GM19397 (cell line): Measurements from ENCODE around the gene ANTXR1.

Source experiments
- ATAC-seq: cut with Tn5 transposase; IDR thresholded peaks from one replicate; pipeline ENCODE4 v1.9.1; 2021; ENCODE audit warnings: mild to moderate bottlenecking, moderate library complexity; ENCODE audit not compliant: unreplicated experiment

ANTXR1 gene

DNA sequence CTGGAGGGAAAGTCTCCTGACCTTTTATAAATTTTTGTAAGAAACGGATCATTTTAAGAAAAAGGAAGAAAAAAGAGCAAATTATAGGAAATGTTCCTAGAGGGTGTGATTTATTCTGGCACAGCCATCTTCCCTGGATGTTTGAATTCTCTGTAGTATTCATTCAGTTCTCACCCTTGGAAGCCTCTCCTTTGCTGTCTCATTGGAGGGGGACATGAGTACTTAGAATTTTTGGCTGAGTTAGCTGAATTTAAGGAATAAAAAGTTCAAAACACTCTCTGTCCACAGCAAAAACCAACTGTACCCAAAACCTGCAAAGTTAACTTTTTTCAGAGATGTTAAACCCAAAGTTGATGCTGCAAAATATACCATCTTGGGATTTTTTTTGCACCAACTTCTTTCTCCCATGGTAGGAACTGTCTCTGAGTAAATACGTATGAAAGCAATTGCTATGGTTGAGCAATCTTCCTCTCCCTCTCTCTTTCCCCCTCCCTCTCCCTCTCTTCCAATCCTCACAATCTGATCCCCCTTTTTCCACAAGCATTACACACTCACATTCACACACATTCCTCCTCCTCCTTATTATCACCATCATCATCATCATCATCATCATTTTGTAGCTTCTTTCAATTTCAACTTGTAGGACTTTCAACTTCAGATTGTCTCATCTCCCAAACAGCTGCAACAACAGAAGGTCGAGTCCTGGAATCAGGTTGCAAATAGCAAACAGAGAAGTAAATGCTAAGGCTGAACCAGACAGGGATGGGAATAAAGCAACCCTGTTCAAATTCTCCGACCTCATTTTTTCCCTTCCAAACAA is 190.4 kb downstream of the ANTXR1 start:
- no peak for ATAC-seq

DNA sequence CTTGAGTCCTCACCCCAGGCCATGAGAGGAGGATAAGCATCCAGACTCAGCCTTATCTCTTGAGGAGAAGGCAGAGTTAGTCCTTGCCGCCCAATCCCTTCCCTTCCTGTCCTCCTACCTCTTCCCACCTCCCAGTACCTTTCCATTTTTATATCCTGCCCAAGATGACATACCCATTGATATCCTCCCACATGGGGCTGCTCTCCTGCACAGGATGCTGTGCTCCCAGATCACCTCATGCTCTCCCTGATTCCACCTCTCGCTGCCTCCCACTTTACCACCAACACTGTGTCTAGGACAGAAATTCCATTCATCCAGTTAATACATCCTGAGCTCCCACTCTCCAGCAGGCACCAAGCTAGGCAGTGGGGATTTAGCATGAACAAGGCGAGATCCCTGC is 191.7 kb downstream of the ANTXR1 start:
- no peak for ATAC-seq

DNA sequence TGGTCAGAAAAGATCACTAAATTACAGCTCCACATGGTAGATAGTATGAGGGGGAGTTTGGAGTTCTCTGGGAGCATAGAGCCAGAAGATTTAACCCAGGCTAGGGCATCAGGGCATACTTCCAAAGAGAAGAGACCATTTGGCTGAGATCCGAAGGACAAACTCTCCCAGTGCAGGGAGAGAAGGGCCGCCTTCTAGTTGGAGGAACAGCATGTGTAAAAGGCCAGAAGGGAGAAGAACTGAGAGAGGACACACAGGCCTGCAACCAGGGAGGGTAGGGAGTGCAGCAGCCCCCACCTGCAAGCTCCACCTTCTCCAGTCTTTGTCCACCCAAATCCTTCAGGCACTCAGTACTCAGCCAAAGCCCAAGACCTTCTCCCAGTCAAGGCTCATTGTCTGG is 192.1 kb downstream of the ANTXR1 start:
- ATAC-seq: no peak

DNA sequence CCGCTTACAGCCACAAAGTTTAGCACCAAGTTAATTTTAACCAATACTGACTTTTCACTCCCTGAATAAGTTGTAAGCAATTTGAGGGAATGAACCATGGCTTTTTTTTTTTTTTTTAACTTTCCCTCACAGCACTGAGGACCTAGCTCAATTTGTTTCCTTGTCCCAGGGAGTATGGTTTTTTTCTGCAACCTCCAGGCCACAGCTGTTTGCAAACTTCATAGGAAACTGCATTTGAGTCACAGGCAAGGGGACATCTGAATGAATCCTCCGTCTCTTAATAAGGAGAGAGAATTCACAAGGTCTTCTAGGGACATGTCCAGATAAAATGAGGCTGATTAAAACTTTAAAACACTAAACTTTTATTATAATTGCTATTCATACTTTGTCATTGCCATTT is 192.5 kb downstream of the ANTXR1 start:
- no peak for ATAC-seq

DNA sequence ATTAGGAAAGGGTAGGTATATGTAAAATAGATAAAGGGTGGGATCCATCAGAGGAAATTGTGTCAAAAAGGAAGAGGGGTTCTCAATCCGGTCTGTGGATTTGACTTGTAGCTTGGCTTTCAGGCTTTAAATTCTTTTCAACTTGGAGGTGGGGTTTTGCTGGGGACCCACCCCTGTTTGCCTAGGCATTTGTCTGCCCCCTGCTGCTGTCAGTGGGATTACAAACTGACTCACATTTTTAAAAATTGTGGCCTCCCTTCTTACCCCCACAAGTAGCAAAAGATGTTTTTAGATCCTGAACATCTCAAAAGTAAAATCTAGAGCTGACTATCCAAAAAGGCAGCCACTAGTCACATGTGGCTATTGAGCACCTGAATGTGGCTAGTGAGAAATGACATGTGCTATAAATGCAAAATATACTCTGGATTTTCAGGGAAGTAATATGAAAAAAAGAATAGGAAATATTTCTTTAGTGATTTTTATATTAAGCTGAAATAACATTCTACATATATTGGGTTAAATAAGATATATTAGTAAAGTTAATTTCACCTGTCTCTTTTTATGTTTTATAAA is 195.1 kb downstream of the ANTXR1 start:
- ATAC-seq: no peak

DNA sequence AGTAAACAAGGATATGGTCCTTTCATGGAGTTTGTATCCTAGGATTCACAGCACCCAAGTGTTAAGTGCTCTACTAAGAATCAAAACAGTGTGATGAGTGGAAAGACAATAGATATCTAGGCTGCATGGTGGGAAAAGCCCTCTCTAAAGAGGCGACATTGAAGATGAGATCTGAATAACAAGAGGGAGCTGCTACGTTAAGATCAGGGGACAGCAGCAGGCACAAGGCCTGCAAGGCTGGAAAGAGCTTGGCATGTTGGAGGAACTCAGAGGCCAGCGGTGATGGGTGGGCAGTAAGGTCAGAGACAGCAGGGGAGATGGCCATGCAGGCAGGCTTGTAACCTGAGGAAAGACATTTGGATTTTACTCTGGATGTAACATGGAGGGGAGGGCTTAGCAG is 196.5 kb downstream of the ANTXR1 start:
- no peak for ATAC-seq

DNA sequence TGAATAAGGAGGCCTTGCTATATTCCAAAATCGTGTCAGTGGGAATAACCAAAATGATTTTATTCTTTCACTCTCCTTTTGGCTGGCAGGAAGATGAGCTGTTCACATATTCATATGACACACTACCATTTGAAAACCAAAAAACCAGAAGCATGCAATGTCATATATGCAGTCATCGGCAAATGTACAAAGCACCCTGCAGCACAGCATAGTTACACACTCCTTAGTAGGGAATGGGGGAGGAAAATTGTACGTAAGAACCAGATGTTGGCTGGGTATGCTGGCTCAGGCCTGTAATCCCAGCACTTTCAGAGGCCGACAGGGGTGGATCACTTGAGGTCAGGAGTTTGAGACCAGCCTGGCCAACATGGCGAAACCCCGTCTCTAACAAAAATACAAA is 197.4 kb downstream of the ANTXR1 start:
- no peak for ATAC-seq

DNA sequence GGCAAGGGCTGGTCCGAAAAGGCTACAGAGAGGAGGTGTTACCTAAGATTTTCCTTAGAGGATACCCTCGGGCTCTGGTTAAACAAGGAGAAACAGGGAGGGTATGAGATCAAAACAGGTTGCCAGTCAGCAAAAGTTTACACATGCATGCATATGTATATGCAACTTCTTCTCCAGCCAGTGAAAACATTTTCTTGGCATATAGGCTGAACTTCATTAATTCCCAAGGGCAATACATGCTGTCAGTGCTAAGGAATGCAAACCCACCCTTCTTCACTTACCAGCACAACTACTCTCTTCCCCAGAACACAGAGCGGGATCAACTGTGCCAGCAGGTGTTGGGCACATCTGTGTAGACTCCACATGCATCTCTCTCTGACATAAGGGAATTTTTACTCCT is 198.1 kb downstream of the ANTXR1 start:
- ATAC-seq: no peak

DNA sequence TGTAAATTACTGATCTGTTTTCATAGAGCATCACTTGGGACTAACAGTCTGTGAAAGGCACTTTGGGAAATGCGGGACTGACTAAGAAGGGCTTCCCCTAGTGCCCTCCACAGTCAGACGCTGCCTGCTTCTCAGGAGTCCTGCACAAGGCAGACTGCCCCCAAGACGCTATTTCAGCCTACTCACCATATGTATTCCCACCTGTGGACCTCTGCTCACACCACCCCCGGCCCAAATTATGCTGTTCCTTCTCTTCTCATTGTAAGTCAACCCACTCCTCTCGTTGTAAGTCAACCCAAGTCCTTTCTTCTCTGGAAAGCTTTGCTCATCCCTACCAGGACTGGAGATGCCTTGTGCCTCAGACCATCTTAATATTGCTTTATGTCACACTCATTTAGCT is 198.7 kb downstream of the ANTXR1 start:
- no peak for ATAC-seq

DNA sequence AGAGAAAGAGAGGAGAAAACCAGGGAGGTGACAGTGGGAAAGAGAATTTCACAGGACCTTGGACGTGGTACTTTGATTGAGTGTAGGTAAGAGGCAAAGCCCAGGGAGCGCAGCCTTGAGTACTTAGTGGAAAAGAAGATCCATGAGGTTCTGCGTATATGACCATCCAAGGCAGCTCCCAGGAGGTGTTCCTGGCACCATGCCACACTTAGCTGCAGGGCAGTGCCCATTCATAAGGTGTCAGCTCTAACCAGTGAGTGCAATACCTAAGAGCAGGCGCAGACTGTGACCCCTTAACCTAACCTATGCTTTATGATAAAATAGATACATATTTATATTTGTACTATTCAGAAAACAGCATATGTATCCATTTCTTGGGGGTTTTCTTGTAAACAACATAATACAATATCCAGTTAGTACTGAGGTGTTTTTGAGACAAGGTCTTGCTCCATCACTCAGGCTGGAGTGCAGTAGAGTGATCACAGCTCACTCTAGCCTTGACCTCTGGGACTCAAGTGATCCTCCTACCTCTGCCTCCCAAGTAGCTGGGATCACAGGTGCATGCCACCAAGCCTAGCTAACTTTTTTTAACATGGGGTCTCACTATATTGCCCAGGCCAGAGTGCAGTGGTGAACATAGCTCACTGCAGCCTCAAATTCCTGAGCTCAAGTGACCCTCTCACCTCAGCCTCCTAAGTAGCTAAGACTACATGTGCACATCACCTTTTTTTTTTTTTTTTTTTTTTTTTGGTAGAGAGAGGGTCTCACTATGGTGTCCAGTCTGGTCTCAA is 199.5 kb downstream of the ANTXR1 start:
- ATAC-seq: no peak

DNA sequence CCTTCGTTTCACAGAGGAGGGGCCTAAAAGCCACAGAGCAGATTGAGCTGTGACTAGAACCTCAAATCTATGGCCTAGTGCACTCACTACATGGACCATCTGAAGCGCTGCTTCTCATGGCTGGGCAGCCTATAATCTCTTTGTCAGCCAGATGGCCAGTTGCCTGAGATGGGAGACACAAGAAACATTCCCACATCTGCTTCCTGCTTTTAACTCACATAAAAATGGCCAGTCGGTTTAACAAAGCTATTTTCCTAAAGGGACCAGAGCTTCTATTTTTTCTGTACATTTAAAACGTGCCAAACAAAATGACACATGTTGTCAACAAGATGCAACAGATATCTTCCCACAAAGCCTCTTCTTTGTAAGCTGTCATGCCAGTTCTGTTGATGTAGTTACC is 200.2 kb downstream of the ANTXR1 start:
- ATAC-seq: no peak

DNA sequence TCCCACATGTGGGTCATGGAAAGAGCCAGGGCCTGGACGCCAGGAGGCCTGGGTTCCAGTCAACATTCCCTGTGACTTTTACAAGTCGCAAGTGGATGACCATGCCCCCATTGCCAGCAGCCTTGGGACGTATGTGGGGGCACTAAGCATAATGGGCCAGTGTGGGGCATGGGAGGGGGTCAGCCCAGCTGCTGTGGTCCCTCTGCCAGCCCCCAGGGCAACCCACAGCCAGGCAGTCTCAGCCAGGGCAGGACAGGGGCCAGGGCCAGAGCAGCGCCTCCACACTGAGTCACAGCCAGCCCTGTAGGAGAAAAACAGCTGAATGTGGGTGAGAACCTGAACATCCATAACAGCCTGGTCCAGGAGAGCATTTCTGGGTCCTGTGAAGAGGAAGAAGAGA is 200.8 kb downstream of the ANTXR1 start:
- no peak for ATAC-seq

DNA sequence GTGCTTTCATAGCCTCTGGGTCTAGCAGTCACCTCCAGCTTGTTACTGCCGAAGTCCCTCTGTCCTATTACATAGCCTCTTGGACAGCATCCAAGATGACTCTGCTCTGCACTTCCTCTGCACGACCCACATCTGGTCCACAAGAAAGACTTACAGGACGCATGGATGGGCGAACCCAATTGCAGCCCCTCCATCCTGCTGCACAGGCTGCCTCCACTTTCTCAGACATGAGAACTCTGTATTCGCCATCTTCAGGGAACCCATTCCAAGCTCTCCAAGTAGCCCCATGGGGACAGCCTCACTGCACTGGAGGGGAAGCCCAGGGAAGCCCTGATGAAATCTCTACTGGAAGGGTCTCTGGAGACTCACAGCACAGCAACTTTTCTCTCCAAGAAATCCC is 201.9 kb downstream of the ANTXR1 start:
- ATAC-seq: no peak

DNA sequence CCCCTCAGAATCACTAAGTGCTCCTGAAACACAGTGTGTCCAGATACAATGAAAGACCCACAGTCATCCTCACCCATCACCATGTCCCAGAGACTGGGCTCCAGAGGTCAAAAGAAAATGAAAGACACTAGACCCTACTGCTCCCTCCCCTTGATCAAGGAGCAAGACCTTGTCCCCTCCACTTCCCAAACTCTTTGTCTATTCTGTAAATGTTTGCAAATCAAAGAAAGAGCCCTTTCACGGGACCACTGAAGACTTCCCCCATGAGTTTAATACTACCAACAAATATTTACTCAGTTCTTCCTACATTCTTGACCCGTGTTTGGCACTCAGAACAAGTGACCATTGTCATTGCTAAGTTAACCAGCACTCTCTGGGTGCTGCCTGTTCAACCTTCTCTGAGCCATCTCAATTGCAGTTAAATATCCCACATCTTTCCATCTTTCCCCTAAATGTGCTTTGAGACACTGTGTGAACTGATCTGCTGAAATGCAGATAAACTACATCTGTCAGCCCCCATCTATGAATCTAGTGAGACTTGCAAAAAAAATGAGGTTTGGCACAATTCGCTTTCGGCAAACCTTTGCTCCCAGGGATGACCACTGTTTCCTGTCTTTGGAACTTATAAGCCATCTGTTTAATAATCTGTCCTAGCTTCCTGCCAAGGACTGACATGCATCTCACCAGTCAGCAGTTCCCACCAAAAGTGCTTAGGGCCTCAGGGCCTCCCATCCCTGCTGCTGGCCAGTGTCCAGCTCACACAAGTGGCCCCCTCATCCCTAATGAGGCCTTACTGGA is 203.8 kb downstream of the ANTXR1 start:
- no peak for ATAC-seq

DNA sequence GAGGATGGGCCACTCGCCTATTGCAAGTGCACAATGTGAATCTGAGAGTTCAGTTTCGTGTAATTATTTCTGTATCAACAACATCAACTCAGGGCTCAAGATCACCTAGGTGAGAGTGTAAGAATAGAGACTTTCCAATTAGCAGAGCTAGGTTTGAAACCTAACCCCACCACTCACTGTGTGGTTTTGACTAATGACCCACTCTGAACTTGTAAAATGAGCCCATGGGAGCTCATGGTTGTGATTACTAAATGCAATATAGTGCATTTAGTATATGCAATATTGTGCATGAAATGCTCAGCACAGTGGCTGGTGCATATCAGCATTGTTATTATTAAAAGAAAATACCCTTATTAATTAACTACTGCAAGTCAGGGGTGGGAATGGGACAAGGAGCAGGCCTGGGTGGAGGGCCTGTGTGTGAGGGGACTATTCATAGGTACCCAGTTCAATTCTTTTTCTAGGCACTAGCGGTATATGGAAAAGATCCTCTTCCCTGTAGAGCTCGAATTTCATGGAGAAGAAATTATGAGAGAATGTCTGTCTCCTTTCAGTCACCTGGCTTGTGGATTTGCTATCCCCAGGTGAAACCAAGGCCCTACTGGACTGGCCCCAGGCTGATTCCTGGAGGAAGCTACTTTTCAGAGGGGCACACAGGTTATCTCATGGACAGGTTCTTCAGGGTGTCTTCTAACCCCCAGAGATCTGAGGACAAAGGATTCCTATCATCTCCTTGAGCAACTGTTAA is 204.5 kb downstream of the ANTXR1 start:
- no peak for ATAC-seq

DNA sequence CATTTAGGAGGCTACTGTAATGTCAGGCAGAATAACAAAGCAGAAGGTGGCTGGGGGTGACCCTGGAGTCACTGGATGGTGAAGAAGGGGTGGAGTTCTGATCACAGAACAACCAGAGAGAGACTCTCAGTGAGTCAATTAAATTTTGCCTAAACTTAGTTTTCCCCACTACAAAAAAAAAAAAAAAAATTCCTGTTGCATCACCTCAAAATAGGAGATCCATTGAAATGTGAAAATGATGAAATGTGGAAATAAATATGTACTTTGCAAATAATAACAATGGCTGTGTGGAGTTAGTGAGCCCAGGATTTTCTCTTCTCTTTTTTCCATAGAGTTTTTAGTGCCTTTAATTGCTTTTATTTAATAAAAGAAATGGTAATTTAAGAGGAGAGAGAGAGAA is 208.5 kb downstream of the ANTXR1 start:
- ATAC-seq: no peak

DNA sequence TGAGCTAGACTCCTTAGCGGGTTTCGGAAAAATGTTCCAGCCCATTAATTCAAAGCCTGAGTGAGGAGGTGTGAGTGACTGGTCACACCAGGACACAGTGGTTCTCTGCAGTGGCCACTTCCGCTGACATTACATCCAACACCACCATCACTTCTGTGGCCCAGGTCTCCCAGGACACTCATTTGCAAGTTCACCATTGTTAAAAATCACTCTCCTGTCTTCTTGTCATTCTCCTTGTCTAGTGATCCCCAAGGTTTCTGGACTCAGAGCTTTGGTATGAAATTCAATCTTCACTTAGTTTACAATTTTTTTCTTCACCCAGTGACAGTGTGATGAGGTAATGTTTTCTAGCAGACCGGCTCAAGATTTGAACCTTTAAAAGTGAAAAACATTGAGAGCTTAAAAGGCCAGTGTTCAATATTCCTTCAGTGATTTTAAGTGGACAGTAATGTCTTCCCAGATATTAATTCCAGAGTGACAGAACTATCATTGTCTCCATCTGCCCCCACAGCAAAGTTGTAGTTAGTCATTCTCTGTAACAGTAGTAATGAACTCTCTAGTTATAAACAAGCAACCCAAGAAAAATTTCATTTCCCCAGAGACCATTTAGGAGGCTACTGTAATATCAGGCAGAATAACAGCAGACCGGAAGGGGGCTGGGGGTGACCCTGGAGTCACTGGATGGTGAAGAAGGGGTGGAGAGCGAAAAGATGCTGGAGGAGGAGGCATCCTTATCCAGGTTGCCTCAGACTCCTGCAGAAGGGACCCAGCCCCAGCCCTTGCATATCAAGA is 209.2 kb downstream of the ANTXR1 start:
- no peak for ATAC-seq

DNA sequence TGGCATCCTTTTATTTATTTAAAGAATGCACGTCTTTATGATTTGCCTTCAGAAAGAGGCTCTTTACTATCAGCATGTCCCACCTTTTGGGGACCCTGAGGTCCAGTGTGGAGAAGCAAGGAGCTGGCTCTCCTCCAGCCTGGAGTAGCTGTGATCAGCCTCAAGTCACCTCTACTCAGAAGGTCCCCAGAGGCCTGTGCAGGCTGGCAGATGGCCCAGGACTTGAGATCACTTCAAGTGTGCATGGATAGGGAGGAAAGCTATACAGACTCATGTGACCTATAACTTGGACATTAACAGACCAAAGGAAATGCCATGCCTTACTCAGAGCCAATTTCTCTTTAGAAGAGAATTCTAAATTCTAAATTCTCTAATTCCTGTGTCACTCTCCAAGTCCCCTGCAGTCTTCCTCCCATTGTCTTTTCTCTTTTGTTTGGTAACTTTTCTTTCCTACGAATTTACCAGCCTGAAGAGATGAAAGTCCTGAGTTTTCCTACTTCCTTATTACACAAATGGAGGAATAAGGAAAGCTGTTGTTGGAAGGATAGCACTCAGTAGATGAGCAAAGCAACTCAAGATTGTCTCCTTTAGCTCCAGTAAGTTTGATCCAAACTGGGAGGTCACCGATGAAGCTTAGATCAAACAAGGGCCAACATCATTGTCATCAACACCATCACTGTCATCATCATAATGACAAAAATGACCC is 210.1 kb downstream of the ANTXR1 start:
- ATAC-seq: no peak
